Panc1 (cell line): Measurements from ENCODE around the gene NOS1AP.

Experiments used
- CTCF ChIP-seq: fragments of 450-650 bp; IDR thresholded peaks from 2 replicates; pipeline ENCODE4 v1.5.1; 2017; ENCODE audit warnings: mild to moderate bottlenecking
- POLR2AphosphoS5 ChIP-seq: IDR thresholded peaks from 2 replicates; pipeline ENCODE4 v1.6.1; 2012; ENCODE audit warnings: mild to moderate bottlenecking, low read depth, low read length, moderate library complexity
- REST ChIP-seq, 2 experiments: IDR thresholded peaks; 2 replicates each; pipeline ENCODE4 v1.6.1; 2011 to 2012; ENCODE audit warnings: low read depth in 2 of 2, control low read depth in 1 of 2, low read length in 1 of 2, mild to moderate bottlenecking in 1 of 2, moderate library complexity in 1 of 2; ENCODE audit not compliant: insufficient read depth in 1 of 2
- SIN3A ChIP-seq: IDR thresholded peaks from 2 replicates; pipeline ENCODE4 v1.6.1; 2012; ENCODE audit warnings: low read depth, mild to moderate bottlenecking, low read length, moderate library complexity, borderline replicate concordance; ENCODE audit not compliant: insufficient read depth
- TCF7L2 ChIP-seq: IDR thresholded peaks from 2 replicates; pipeline ENCODE4 v1.6.1; 2011; ENCODE audit warnings: mild to moderate bottlenecking, low read depth, low read length, inconsistent platforms

DNA sequence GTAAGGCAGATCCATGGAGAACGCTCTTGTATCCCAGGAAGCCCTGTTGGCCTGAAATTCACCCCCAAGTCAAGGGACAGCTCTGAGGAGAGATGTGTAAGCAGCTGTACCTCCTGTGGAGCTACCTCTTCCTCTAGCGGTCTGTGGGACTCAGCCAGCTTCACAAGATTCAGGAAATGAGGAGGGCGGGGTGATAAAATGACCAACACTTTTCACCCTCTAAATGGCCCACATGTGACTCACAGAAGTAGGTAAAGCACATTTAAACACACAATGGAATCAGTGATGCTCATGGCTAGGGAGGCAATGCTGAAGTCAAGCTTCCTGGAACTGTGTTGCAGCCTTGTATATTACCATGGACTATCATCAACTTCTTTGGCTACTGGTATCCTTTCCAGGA is 342.5 kb downstream of the NOS1AP start, which contains the start of gene SH2D1B:
- TF ChIP-seq POLR2AphosphoS5 (no peak), CTCF (no peak), SIN3A (no peak), REST (IDR thresholded peaks at IDR 0.05; ENCODE audit: insufficient read depth in 1 of 2, low read depth in 2 of 2, low read length in 1 of 2) (no peak), TCF7L2 (no peak)
